Panc1 (cell line): ENCODE data around the gene CEACAM21. TPM values are rescaled to one million over a fixed set of nuclear protein-coding genes. Genes with fewer than 3 reads are reported as not detected.

Experiments used
- ATAC-seq: fragments of 200-7000 bp; cut with Tn5 transposase; 2 replicates; pipeline ENCODE4 v1.9.1; 2020; ENCODE audit warnings: mild to moderate bottlenecking, moderate library complexity
- BruUV-seq: library from RNA; stranded (reverse); fragments of 400-500 nt; replicated peaks from 2 replicates; lab custom pipeline; 2021; lab: Mats Ljungman, UMichigan
- CTCF ChIA-PET: fragments of 300-600 bp; sonication (Branson Sonifier 250); formaldehyde crosslinking; loops from one replicate; lab custom pipeline; 2022; ENCODE audit warnings: antibody characterized with exemption; lab: Charles Lee
- POLR2A ChIA-PET: fragments of 300-600 bp; sonication (Branson Sonifier 250); formaldehyde crosslinking; loops from one replicate; lab custom pipeline; 2022; ENCODE audit warnings: antibody characterized with exemption; lab: Charles Lee
- DNase-seq: peaks from one replicate; pipeline ENCODE4 v3.0.0-alpha.2; 2010; ENCODE audit warnings: low read depth, low spot score
- H3K27ac ChIP-seq: 2 replicates; pipeline ENCODE4 v1.5.1; 2011; ENCODE audit warnings: mild to moderate bottlenecking, low read length, inconsistent platforms
- H3K27me3 ChIP-seq: fragments of 200-500 bp; sonication (Bioruptor generic); 2 replicates; pipeline ENCODE4 v1.6.0; 2014; ENCODE audit warnings: low read length, inconsistent platforms; ENCODE audit not compliant: control insufficient read depth, insufficient read depth
- H3K36me3 ChIP-seq: fragments of 200-500 bp; sonication (Bioruptor generic); 2 replicates; pipeline ENCODE4 v1.5.1; 2014; ENCODE audit warnings: inconsistent platforms, mild to moderate bottlenecking, low read length, moderate library complexity; ENCODE audit not compliant: control insufficient read depth, insufficient read depth
- H3K4me1 ChIP-seq: 2 replicates; pipeline ENCODE4 v1.5.1; 2011; ENCODE audit warnings: inconsistent platforms, mild to moderate bottlenecking, low read length, moderate library complexity; ENCODE audit not compliant: control insufficient read depth, insufficient read depth
- H3K4me3 ChIP-seq, 2 experiments: 2 replicates each; pipeline ENCODE4 v1.5.1; 2011 to 2012; ENCODE audit warnings: low read depth in 2 of 2, low read length in 2 of 2, mild to moderate bottlenecking in 2 of 2, inconsistent platforms in 1 of 2, moderate library complexity in 1 of 2
- H3K9me3 ChIP-seq: fragments of 200-500 bp; sonication (Bioruptor generic); 2 replicates; pipeline ENCODE4 v1.5.1; 2014; ENCODE audit warnings: low read depth, mild to moderate bottlenecking, inconsistent platforms, low read length, moderate library complexity; ENCODE audit not compliant: control insufficient read depth, insufficient read depth
- POLR2AphosphoS5 ChIP-seq: IDR thresholded peaks from 2 replicates; pipeline ENCODE4 v1.6.1; 2012; ENCODE audit warnings: mild to moderate bottlenecking, low read depth, low read length, moderate library complexity
- SIN3A ChIP-seq: IDR thresholded peaks from 2 replicates; pipeline ENCODE4 v1.6.1; 2012; ENCODE audit warnings: low read depth, mild to moderate bottlenecking, low read length, moderate library complexity, borderline replicate concordance; ENCODE audit not compliant: insufficient read depth
- TCF7L2 ChIP-seq: IDR thresholded peaks from 2 replicates; pipeline ENCODE4 v1.6.1; 2011; ENCODE audit warnings: mild to moderate bottlenecking, low read depth, low read length, inconsistent platforms
- in situ Hi-C: cut with HindIII; loops from 2 replicates; pipeline ENCODE4 v1.10.0; 2016; ENCODE audit warnings: low sequenced_read_pairs, low pct_unique_long_range_greater_than_20kb
- intact Hi-C: fragments of 100-400 bp; cut with micrococcal nuclease; formaldehyde crosslinking; loops from one replicate; pipeline ENCODE4 v1.10.0; 2022; ENCODE audit not compliant: unreplicated experiment
- total RNA-seq: library from RNA; stranded (reverse); gene quantifications from one replicate; pipeline ENCODE4 v1.2.1, GENCODE V29; 2021; ENCODE audit not compliant: unreplicated experiment
- TF ChIP-seq, protein P1 (sequence below), 2 experiments: IDR thresholded peaks; 2 replicates each; pipeline ENCODE4 v1.6.1; 2011 to 2012; ENCODE audit warnings: low read depth in 2 of 2, control low read depth in 1 of 2, low read length in 1 of 2, mild to moderate bottlenecking in 1 of 2, moderate library complexity in 1 of 2; ENCODE audit not compliant: insufficient read depth in 1 of 2
- TF ChIP-seq, protein P2 (sequence below): fragments of 450-650 bp; IDR thresholded peaks from 2 replicates; pipeline ENCODE4 v1.5.1; 2017; ENCODE audit warnings: mild to moderate bottlenecking

The CEACAM21 gene
- total RNA-seq, 1 experiment from 2014 or later, result not detected

DNA sequence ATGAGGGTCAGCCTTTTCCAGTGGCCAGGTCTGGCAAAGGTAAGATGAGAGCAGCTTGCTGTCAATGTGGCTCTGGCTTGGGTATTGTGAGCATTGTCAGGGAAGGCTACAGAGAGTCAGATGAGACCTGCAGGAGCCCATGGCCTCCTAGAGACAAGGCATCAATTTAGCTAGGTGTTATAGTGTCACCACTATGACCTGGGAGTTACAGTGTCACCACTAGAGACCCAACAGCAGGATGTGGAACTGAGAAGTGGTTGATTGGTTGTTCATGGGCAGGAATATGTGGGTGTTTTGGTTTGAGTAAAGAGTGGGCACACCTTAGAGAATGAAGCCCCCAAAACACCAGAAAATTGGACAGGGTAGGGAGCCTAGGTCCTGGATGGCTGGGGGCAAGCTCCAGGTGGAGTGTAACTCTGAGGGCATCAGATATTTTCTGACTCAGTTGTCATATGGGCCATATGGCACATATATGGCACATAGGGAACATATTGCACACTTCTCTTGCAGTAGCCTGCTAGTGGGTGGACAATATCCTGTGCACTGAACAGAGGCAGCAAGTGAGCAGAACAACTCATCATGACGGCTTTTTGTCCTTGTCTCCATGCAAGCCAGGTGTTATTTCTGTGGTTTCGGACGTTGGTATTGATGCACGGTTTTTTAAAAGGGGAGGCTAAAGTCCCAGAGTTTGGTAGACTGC lies 46.3 kb upstream of the CEACAM21 start:
- ChIA-PET CTCF (no interaction called here), POLR2A (no interaction called here)
- no TSS peak for BruUV-seq

DNA sequence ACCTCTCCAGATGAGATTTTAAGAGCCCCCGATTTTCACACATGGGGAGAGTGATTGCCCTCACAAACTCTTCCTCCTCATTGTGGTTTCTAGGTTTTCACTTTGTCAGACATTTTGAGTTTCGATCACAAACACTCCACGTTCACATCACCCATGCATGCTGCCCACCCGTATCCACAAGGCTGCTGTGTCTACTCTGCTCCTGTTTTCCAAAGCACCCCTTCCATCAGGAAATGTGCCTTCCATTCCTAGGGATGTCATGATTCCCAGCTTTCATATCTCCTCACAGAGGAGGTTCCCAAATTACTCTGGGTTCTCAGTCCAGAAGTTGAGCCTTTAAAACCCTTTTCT lies 45.8 kb upstream of the CEACAM21 start:
- TF ChIP-seq, protein P1, sequence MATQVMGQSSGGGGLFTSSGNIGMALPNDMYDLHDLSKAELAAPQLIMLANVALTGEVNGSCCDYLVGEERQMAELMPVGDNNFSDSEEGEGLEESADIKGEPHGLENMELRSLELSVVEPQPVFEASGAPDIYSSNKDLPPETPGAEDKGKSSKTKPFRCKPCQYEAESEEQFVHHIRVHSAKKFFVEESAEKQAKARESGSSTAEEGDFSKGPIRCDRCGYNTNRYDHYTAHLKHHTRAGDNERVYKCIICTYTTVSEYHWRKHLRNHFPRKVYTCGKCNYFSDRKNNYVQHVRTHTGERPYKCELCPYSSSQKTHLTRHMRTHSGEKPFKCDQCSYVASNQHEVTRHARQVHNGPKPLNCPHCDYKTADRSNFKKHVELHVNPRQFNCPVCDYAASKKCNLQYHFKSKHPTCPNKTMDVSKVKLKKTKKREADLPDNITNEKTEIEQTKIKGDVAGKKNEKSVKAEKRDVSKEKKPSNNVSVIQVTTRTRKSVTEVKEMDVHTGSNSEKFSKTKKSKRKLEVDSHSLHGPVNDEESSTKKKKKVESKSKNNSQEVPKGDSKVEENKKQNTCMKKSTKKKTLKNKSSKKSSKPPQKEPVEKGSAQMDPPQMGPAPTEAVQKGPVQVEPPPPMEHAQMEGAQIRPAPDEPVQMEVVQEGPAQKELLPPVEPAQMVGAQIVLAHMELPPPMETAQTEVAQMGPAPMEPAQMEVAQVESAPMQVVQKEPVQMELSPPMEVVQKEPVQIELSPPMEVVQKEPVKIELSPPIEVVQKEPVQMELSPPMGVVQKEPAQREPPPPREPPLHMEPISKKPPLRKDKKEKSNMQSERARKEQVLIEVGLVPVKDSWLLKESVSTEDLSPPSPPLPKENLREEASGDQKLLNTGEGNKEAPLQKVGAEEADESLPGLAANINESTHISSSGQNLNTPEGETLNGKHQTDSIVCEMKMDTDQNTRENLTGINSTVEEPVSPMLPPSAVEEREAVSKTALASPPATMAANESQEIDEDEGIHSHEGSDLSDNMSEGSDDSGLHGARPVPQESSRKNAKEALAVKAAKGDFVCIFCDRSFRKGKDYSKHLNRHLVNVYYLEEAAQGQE (IDR thresholded peaks at IDR 0.05; ENCODE audit: insufficient read depth in 1 of 2, low read depth in 2 of 2, low read length in 1 of 2), result no peak
- no peak for TF ChIP-seq TCF7L2
- TF ChIP-seq POLR2AphosphoS5, result no peak
- TF ChIP-seq, protein P2, sequence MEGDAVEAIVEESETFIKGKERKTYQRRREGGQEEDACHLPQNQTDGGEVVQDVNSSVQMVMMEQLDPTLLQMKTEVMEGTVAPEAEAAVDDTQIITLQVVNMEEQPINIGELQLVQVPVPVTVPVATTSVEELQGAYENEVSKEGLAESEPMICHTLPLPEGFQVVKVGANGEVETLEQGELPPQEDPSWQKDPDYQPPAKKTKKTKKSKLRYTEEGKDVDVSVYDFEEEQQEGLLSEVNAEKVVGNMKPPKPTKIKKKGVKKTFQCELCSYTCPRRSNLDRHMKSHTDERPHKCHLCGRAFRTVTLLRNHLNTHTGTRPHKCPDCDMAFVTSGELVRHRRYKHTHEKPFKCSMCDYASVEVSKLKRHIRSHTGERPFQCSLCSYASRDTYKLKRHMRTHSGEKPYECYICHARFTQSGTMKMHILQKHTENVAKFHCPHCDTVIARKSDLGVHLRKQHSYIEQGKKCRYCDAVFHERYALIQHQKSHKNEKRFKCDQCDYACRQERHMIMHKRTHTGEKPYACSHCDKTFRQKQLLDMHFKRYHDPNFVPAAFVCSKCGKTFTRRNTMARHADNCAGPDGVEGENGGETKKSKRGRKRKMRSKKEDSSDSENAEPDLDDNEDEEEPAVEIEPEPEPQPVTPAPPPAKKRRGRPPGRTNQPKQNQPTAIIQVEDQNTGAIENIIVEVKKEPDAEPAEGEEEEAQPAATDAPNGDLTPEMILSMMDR, result no peak
- no peak for TF ChIP-seq SIN3A
- peaks cover 30% of the 10 kb centered on the region for H3K27me3 ChIP-seq
- ChIA-PET CTCF (no interaction called here), POLR2A (no interaction called here)
- in situ Hi-C loops (no loop called here), intact Hi-C loops (no loop called here)
- H3K36me3 ChIP-seq, result no peaks in the 10 kb centered on the region
- H3K27ac ChIP-seq, result no peak overlapping the region
- no peak for DNase-seq
- ATAC-seq, result no peak
- H3K9me3 ChIP-seq, result no peaks in the 10 kb centered on the region
- no peak overlapping the region for H3K4me3 ChIP-seq
- no TSS peak for BruUV-seq
- H3K4me1 ChIP-seq, result no peaks in the 10 kb centered on the region

More for the DNA sequence above, 46.3 kb upstream of the CEACAM21 start:
- DNase-seq (no peak), ATAC-seq (no peak)
- no peak overlapping the region for H3K27ac ChIP-seq
- H3K4me3 ChIP-seq, result no peak overlapping the region
- TF ChIP-seq, protein P1 (IDR thresholded peaks at IDR 0.05; ENCODE audit: insufficient read depth in 1 of 2, low read depth in 2 of 2, low read length in 1 of 2), result no peak
- TF ChIP-seq TCF7L2, result no peak
- TF ChIP-seq SIN3A, result no peak
- TF ChIP-seq, protein P2, result no peak
- no peak for TF ChIP-seq POLR2AphosphoS5
- no peaks in the 10 kb centered on the region for H3K36me3 ChIP-seq
- intact Hi-C loops, result no loop called here
- in situ Hi-C loops, result no loop called here
- H3K9me3 ChIP-seq, result no peaks in the 10 kb centered on the region
- H3K27me3 ChIP-seq, result peaks cover 29% of the 10 kb centered on the region
- H3K4me1 ChIP-seq, result no peaks in the 10 kb centered on the region
